Upper lobe of right lung (tissue), 1 donor: ENCODE results near the gene ZNF581. TPM values are rescaled to one million over a fixed set of nuclear protein-coding genes. Genes with fewer than 3 reads are reported as not detected.

Experiments
- ATAC-seq: fragments of 200-7000 bp; cut with Tn5 transposase; one replicate; pipeline ENCODE4 v1.9.1; 2020; ENCODE audit warnings: mild to moderate bottlenecking, moderate library complexity
- DNase-seq: peaks from one replicate; pipeline ENCODE4 v3.0.0-alpha.2; 2020
- H3K27ac ChIP-seq: fragments of 200-600 bp; one replicate; pipeline ENCODE4 v1.8.0; 2022
- H3K27me3 ChIP-seq: fragments of 200-600 bp; one replicate; pipeline ENCODE4 v1.8.0; 2022; ENCODE audit warnings: mild to moderate bottlenecking
- H3K36me3 ChIP-seq: fragments of 200-600 bp; one replicate; pipeline ENCODE4 v1.8.0; 2022
- H3K4me1 ChIP-seq: fragments of 200-600 bp; one replicate; pipeline ENCODE4 v1.8.0; 2022
- H3K4me3 ChIP-seq: fragments of 200-600 bp; one replicate; pipeline ENCODE4 v1.8.0; 2022; ENCODE audit warnings: mild to moderate bottlenecking
- H3K9me3 ChIP-seq: fragments of 200-600 bp; one replicate; pipeline ENCODE4 v1.8.0; 2022
- intact Hi-C: fragments of 100-400 bp; cut with DNase I; formaldehyde crosslinking; loops from one replicate; pipeline ENCODE4 v1.11.0; 2022
- total RNA-seq: library from RNA; stranded (reverse); fragmentation: NEBNext Ultra II Directional; extraction: Animal tissue kit (Norgen Biotek cat#: 25700); gene quantifications from one replicate; pipeline ENCODE4 v1.2.1, GENCODE V29; 2021
- TF ChIP-seq, protein P1 (sequence below): fragments of 200-600 bp; IDR thresholded peaks from one replicate; pipeline ENCODE4 v1.8.0; 2022; ENCODE audit warnings: antibody characterized with exemption
- donor health status: DM: no; HTN: yes; CAD: no; lungs with severe emphysema.

Gene ZNF581
- total RNA-seq, 1 donor from 2014 or later, result 16.4 TPM

DNA sequence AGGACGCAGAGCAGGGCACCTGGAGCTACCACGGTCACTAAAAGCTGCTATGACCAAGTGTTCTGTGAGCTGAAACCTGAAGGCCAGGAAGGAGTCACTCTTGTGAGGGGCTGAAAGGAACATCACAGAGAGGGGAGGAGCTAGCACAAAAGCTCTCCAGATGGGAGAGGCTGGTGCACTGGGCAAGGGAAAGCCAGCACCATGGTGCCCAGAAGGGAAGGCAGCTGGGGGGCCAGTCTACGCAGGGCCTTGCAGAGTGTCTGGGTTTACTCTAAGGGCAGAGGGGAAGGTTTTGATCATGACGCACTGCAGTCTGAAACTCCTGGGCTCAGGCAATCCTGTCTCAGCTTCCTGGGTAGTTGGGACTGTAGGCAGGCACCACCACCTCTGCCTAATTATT, 6.7 kb upstream of the ZNF581 start:
- Histone ChIP-seq H3K4me3 (peak overlapping the region; percentile 94), H3K4me1 (peaks cover 54% of the 10 kb centered on the region)
- intact Hi-C loops, result no loop called here

DNA sequence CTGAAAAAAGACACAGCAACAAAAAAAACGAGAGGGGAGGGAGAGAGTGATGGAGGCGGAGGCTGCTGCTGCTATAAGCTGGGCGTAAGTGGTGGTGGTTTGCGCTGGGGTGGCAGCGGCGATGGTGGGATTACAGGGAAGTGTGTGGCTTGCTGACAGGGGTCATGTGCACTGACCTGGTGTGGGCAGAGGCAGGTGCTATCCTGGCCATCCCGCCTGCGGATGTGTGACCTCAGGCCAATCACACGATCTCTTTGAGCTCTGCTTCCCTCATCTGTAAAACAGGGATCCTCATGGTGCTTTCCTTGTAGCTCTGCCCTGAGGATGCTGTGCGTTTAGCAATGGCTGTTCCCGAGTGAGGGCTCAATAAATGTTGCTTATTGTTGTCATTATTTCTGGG, 5.9 kb upstream of the ZNF581 start:
- DNase-seq (no peak), ATAC-seq (no peak)
- Histone ChIP-seq H3K27ac (no peak overlapping the region), H3K36me3 (no peaks in the 10 kb centered on the region), H3K4me1 (peaks cover 57% of the 10 kb centered on the region), H3K4me3 (no peak overlapping the region), H3K27me3 (no peaks in the 10 kb centered on the region), H3K9me3 (no peaks in the 10 kb centered on the region)
- intact Hi-C loops, result no loop called here
- TF ChIP-seq, protein P1, sequence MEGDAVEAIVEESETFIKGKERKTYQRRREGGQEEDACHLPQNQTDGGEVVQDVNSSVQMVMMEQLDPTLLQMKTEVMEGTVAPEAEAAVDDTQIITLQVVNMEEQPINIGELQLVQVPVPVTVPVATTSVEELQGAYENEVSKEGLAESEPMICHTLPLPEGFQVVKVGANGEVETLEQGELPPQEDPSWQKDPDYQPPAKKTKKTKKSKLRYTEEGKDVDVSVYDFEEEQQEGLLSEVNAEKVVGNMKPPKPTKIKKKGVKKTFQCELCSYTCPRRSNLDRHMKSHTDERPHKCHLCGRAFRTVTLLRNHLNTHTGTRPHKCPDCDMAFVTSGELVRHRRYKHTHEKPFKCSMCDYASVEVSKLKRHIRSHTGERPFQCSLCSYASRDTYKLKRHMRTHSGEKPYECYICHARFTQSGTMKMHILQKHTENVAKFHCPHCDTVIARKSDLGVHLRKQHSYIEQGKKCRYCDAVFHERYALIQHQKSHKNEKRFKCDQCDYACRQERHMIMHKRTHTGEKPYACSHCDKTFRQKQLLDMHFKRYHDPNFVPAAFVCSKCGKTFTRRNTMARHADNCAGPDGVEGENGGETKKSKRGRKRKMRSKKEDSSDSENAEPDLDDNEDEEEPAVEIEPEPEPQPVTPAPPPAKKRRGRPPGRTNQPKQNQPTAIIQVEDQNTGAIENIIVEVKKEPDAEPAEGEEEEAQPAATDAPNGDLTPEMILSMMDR, result no peak

More for the DNA sequence above, 6.7 kb upstream of the ZNF581 start:
- H3K36me3 ChIP-seq, result no peaks in the 10 kb centered on the region
- TF ChIP-seq, protein P1, result no peak
- H3K27me3 ChIP-seq, result no peaks in the 10 kb centered on the region
- no peaks in the 10 kb centered on the region for H3K9me3 ChIP-seq
- ATAC-seq (no peak), DNase-seq (no peak)
- no peak overlapping the region for H3K27ac ChIP-seq

DNA sequence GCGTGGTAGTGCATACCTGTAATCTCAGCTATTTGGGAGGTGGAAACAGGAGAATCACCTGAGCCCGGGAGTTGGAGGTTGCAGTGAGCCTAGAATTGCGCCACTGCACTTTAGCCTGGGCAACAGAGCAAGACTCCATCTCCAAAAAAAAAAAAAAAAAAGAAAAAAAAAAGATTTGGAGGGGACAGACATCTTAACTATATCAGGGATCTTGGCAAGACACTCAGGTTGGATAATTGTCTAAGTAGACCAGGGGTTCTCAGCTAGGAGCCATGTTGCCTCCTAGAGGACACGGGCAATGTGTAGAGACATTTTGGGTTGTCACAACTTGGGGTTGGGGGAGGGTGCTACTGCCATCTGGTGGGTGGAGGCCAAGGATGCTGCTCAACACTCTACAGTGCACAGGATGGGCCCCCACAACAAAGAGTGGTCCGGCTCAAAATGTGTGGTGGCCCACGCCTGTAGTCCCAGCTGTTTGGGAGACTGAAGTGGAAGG, 4.5 kb upstream of the ZNF581 start:
- H3K4me1 ChIP-seq, result peaks cover 62% of the 10 kb centered on the region
- no peaks in the 10 kb centered on the region for H3K9me3 ChIP-seq
- H3K4me3 ChIP-seq, result no peak overlapping the region
- H3K27me3 ChIP-seq, result no peaks in the 10 kb centered on the region
- ATAC-seq, result no peak
- peak; percentile 70 for DNase-seq
- intact Hi-C loops, result no loop called here
- no peaks in the 10 kb centered on the region for H3K36me3 ChIP-seq
- no peak overlapping the region for H3K27ac ChIP-seq
- TF ChIP-seq, protein P1, result peak; percentile 43

DNA sequence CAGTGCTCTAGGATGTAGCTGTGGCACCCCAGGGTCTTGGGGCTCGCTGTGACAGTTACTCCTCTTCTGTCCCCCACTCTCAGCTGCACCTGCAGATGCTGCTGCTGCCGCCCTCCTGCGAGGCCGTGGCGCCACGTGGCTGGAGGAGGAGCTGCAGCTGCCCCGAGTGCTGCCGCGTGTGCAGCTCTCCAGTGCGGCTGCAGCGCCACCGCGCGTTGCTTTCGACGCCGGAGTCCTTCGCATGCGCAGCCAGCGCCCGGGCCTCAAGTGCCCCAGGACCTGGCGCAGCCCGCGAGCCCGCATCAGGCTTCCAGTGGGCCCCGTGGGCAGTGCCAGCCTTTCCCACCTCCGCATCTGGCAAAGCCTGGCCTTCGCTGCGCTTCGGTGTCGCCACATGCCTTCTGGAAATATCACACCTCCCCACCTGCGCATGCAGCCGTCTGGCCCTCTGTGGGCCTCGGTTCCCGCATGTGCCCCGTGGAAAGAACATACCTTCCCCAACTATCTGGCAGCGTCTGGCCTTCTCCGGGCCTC, 3.3 kb upstream of the ZNF581 start:
- TF ChIP-seq, protein P1, result peak; percentile 54
- Histone ChIP-seq H3K27me3 (no peaks in the 10 kb centered on the region), H3K27ac (peak overlapping the region; percentile 84), H3K9me3 (no peaks in the 10 kb centered on the region), H3K4me1 (peaks cover 65% of the 10 kb centered on the region), H3K4me3 (peak overlapping the region; percentile 89), H3K36me3 (peaks cover 6% of the 10 kb centered on the region)
- DNase-seq, result peak; percentile 88
- intact Hi-C loops, result no loop called here
- ATAC-seq, result peak; percentile 37

DNA sequence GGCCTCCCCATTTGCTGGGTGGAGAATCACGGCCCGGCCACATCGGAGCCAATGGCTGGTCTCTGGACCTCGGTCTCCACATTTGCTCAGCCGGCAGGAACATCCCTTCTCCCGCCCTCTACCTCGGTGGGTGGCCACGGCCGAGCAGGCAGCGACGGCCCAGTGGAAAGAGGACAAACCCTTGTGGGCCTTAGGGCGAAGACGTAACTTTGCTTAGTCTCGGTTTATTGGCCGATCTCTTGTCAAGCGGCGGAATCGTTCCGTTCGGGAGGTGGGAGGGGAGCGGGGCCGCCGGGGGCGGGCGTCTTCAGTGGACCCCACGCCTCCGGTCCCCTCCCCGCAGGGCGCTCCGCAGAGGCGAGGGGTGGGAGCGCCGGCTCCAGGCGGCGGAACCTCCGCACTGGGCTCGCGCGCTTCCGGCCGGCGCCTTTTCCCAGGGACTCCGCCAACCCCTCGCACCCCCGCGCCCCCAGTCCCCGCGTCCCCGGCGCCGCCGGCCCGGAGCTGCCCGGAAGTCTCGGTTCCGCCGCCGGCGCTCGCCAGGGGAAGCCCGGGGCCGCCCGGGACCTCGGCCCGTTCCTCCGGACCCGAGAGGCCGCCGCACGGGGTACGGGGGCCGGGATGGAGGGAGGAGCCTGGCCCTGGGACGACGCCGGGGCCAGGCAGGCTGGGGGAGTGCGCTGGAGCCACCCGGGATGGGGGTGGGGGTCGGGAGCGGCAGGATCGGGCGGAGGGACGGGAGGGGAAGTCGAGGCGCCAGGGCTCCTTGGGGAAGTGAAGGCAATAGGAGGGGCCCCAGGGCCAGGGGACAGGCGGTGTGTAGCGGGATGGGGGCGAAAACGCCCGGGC, 2.6 kb upstream of the ZNF581 start, which contains the start of gene ZNF580:
Gene ZNF580 (plus strand): TSS at position 426 of the 849 bp plus-strand sequence. CDS start 1,507 bp downstream, outside the sequence.
- TF ChIP-seq, protein P1, result no peak

More for the DNA sequence above, 2.6 kb upstream of the ZNF581 start, which contains the start of gene ZNF580:
- DNase-seq (peak; percentile 86), ATAC-seq (peak; percentile 75)
- Histone ChIP-seq H3K4me1 (peaks cover 62% of the 10 kb centered on the region), H3K9me3 (no peaks in the 10 kb centered on the region), H3K36me3 (peaks cover 13% of the 10 kb centered on the region), H3K4me3 (peak within 1 kb of the TSS; percentile 89), H3K27me3 (no peaks in the 10 kb centered on the region), H3K27ac (peak within 1 kb of the TSS; percentile 84)
- intact Hi-C loops, result no loop called here
